H9 (cell line): Measurements from ENCODE around the gene MAP3K7. TPM values are rescaled to one million over a fixed set of nuclear protein-coding genes. Genes with fewer than 3 reads are reported as not detected.

Experiments
- DNase-seq: peaks from one replicate; pipeline ENCODE4 v3.0.0-alpha.2; 2017
- H2AFZ ChIP-seq: one replicate; pipeline ENCODE4 v1.6.1; 2013; ENCODE audit warnings: mild to moderate bottlenecking, low read length, control low read depth, moderate library complexity
- H2AK5ac ChIP-seq: 2 replicates; pipeline ENCODE4 v1.6.1; 2013; ENCODE audit warnings: low read length, control low read depth, mixed read lengths; ENCODE audit not compliant: insufficient read length
- H2BK120ac ChIP-seq: one replicate; pipeline ENCODE4 v1.6.1; 2013; ENCODE audit warnings: low read depth, mild to moderate bottlenecking, low read length, control low read depth, inconsistent platforms; ENCODE audit not compliant: poor library complexity, severe bottlenecking
- H2BK12ac ChIP-seq: 2 replicates; pipeline ENCODE4 v1.6.1; 2013; ENCODE audit warnings: low read length, control low read depth, mixed read lengths, low read depth; ENCODE audit not compliant: insufficient read length
- H2BK15ac ChIP-seq: 2 replicates; pipeline ENCODE4 v1.6.1; 2013; ENCODE audit warnings: low read depth, low read length, control low read depth
- H2BK20ac ChIP-seq: one replicate; pipeline ENCODE4 v1.6.1; 2013; ENCODE audit warnings: low read depth, mild to moderate bottlenecking, low read length, control low read depth, inconsistent platforms; ENCODE audit not compliant: poor library complexity, severe bottlenecking
- H2BK5ac ChIP-seq: 2 replicates; pipeline ENCODE4 v1.6.1; 2013; ENCODE audit warnings: low read length, control low read depth, mixed read lengths; ENCODE audit not compliant: insufficient read length
- H3K14ac ChIP-seq: 2 replicates; pipeline ENCODE4 v1.6.1; 2013; ENCODE audit warnings: low read length, control low read depth; ENCODE audit not compliant: insufficient read depth
- H3K18ac ChIP-seq: 2 replicates; pipeline ENCODE4 v1.6.1; 2013; ENCODE audit warnings: low read depth, mild to moderate bottlenecking, mixed read lengths, low read length, control low read depth; ENCODE audit not compliant: insufficient read length
- H3K23ac ChIP-seq: 2 replicates; pipeline ENCODE4 v1.6.1; 2013; ENCODE audit warnings: low read length, control low read depth, mixed read lengths, low read depth; ENCODE audit not compliant: insufficient read length
- H3K23me2 ChIP-seq: 2 replicates; pipeline ENCODE4 v1.6.1; 2013; ENCODE audit warnings: low read depth, mild to moderate bottlenecking, mixed read lengths, low read length, control low read depth; ENCODE audit not compliant: insufficient read length, poor library complexity, severe bottlenecking
- H3K27ac ChIP-seq: 2 replicates; pipeline ENCODE4 v1.5.1; 2013; ENCODE audit warnings: low read length, control low read depth, mixed read lengths, low read depth; ENCODE audit not compliant: insufficient read length
- H3K27me3 ChIP-seq: 2 replicates; pipeline ENCODE4 v1.6.1; 2013; ENCODE audit warnings: low read length, control low read depth, inconsistent platforms; ENCODE audit not compliant: insufficient read depth
- H3K4ac ChIP-seq: 2 replicates; pipeline ENCODE4 v1.6.1; 2013; ENCODE audit warnings: low read depth, mild to moderate bottlenecking, control low read depth, inconsistent platforms, low read length, moderate library complexity
- H3K4me1 ChIP-seq: 2 replicates; pipeline ENCODE4 v1.6.1; 2013; ENCODE audit warnings: low read length, control low read depth, inconsistent platforms; ENCODE audit not compliant: insufficient read depth
- H3K4me2 ChIP-seq: 2 replicates; pipeline ENCODE4 v1.6.1; 2013; ENCODE audit warnings: low read length, control low read depth, mixed read lengths; ENCODE audit not compliant: insufficient read length, insufficient read depth
- H3K56ac ChIP-seq: 2 replicates; pipeline ENCODE4 v1.6.1; 2013; ENCODE audit warnings: low read depth, mild to moderate bottlenecking, mixed read lengths, low read length, control low read depth; ENCODE audit not compliant: insufficient read length
- H3K79me1 ChIP-seq: 2 replicates; pipeline ENCODE4 v1.6.1; 2013; ENCODE audit warnings: low read depth, mild to moderate bottlenecking, moderate library complexity, low read length, control low read depth, inconsistent platforms; ENCODE audit not compliant: insufficient read depth, poor library complexity, severe bottlenecking
- H3K79me2 ChIP-seq: 2 replicates; pipeline ENCODE4 v1.6.1; 2013; ENCODE audit warnings: low read length, control low read depth, inconsistent platforms; ENCODE audit not compliant: insufficient read depth
- H3K9ac ChIP-seq: 2 replicates; pipeline ENCODE4 v1.6.1; 2013; ENCODE audit warnings: low read length, control low read depth, mixed read lengths; ENCODE audit not compliant: insufficient read length; ENCODE audit errors: extremely low read depth
- H3K9me3 ChIP-seq: one replicate; pipeline ENCODE4 v1.6.1; 2013; ENCODE audit warnings: low read depth, low read length, inconsistent platforms; ENCODE audit not compliant: control insufficient read depth
- H3T11ph ChIP-seq: one replicate; pipeline ENCODE4 v1.6.1; 2013; ENCODE audit warnings: mild to moderate bottlenecking, low read length, control low read depth, inconsistent platforms
- H4K20me1 ChIP-seq: one replicate; pipeline ENCODE4 v1.6.1; 2013; ENCODE audit not compliant: control insufficient read depth, insufficient read length, insufficient read depth
- H4K5ac ChIP-seq: 2 replicates; pipeline ENCODE4 v1.6.1; 2013; ENCODE audit warnings: low read depth, mild to moderate bottlenecking, mixed read lengths, low read length, control low read depth; ENCODE audit not compliant: insufficient read length
- H4K8ac ChIP-seq: replicated peaks from 2 replicates; pipeline ENCODE4 v1.6.1; 2013; ENCODE audit warnings: low read length, control low read depth, mixed read lengths, low read depth; ENCODE audit not compliant: insufficient read length
- H4K91ac ChIP-seq: 2 replicates; pipeline ENCODE4 v1.6.1; 2013; ENCODE audit warnings: low read depth, mild to moderate bottlenecking, moderate library complexity, mixed read lengths, low read length, control low read depth; ENCODE audit not compliant: insufficient read length
- H3K27ac Mint-ChIP-seq, 3 experiments: 2 replicates in 2 of 3; 3 replicates in 1 of 3; pipeline ENCODE4 v1.8.0; 2020 to 2021; ENCODE audit warnings: mixed read lengths in 3 of 3, mild to moderate bottlenecking in 1 of 3, moderate library complexity in 1 of 3
- H3K27me3 Mint-ChIP-seq: 2 replicates; pipeline ENCODE4 v1.8.0; 2021; ENCODE audit warnings: low read depth, mild to moderate bottlenecking, moderate library complexity, mixed read lengths
- H3K36me3 Mint-ChIP-seq, 3 experiments: 2 replicates in 2 of 3; 3 replicates in 1 of 3; pipeline ENCODE4 v1.8.0; 2020 to 2021; ENCODE audit warnings: low read depth in 3 of 3, mixed read lengths in 3 of 3; ENCODE audit not compliant: insufficient read depth in 1 of 3
- H3K4me1 Mint-ChIP-seq, 2 experiments: 2 replicates each; pipeline ENCODE4 v1.8.0; 2020; ENCODE audit warnings: mixed read lengths in 2 of 2
- H3K4me3 Mint-ChIP-seq, 2 experiments: 2 replicates in 1 of 2; 3 replicates in 1 of 2; pipeline ENCODE4 v1.8.0; 2020 to 2021; ENCODE audit warnings: mild to moderate bottlenecking in 2 of 2, mixed read lengths in 2 of 2, moderate library complexity in 1 of 2
- H3K9me3 Mint-ChIP-seq, 2 experiments: 2 replicates in 1 of 2; 3 replicates in 1 of 2; pipeline ENCODE4 v1.8.0; 2020; ENCODE audit warnings: mild to moderate bottlenecking in 2 of 2, mixed read lengths in 2 of 2, moderate library complexity in 1 of 2
- WGBS: extraction: QIAGEN DNeasy Blood & Tissue Kit; methylation state at CpG from one replicate; pipeline ENCODE4 v1.1.7; 2013; ENCODE audit warnings: missing lambda C conversion rate, low lambda C conversion rate, mixed read lengths; ENCODE audit not compliant: insufficient read length; ENCODE audit errors: extremely low coverage; 5-methylcytosine and 5-hydroxymethylcytosine counted together
- total RNA-seq: library from RNA; stranded (reverse); gene quantifications from 2 replicates; pipeline ENCODE4 v1.2.1, GENCODE V29; 2021
- TF ChIP-seq, protein P1 (sequence below): fragments of 200-600 bp; sonication (generic); conservative IDR thresholded peaks from 3 replicates; pipeline ENCODE4 v1.8.0; 2021; ENCODE audit warnings: antibody characterized with exemption, mild to moderate bottlenecking

Gene MAP3K7
- total RNA-seq, 1 experiment from 2014 or later: 31.3 TPM

DNA sequence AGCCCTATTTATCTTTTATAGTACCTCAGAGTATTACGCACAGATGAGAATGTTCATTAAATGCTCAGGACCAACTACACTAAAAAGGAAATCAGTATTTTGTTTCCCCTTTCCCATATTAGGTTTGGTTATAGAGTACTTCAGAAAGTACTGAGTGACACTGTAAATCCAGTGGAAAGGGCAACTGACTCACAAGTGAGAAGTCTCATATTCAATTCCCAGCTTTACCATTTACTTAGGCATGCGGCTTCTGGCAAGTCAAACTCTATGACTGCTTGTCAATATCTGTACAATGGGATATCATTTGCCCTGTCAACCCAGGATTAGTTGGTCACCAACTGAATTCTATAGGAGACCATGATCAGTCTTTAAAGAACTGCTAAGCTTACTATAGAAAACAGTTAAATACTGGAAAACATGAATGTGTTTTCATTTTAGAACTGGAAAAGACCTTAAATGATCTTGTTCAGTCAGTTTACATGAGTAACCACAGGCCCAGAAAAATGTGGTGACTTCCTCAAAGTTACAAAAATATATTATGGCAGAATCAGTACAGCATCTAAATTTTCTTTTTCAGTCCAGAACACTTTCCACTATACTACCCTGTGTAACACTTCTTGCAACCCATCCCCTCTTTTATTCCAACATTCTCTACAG is 3.6 kb downstream of the MAP3K7 start:
- Mint-ChIP-seq H3K36me3 (no peaks in the 10 kb centered on the region), H3K27me3 (peaks cover 5% of the 10 kb centered on the region), H3K4me1 (peaks cover 21% of the 10 kb centered on the region in 2 experiments), H3K27ac (peak overlapping the region in 1 of 3 experiments; percentile 84; a peak in 2 of 7 replicates), H3K4me3 (no peak overlapping the region), H3K9me3 (peaks cover 0 to 5% of the 10 kb centered on the region in 2 experiments; a peak in 3 of 5 replicates)
- no peak overlapping the region for H3K4me2 ChIP-seq
- no peak overlapping the region for H2AFZ ChIP-seq
- H2AK5ac ChIP-seq: no peak overlapping the region
- no peak overlapping the region for H4K91ac ChIP-seq
- no peak overlapping the region for H3K56ac ChIP-seq
- H3K27ac ChIP-seq: no peak overlapping the region
- peaks cover 4% of the 10 kb centered on the region for H3K23me2 ChIP-seq
- no peak overlapping the region for H2BK12ac ChIP-seq
- no peak overlapping the region for H2BK5ac ChIP-seq
- no peak for DNase-seq
- no peak overlapping the region for H3K18ac ChIP-seq
- H3K9me3 ChIP-seq: no peaks in the 10 kb centered on the region
- H3K27me3 ChIP-seq: no peaks in the 10 kb centered on the region
- H4K5ac ChIP-seq: no peak overlapping the region
- WGBS: no CpG with 5 or more reads among the region's 2 CpGs
- peaks cover 19% of the 10 kb centered on the region; the same call in 1 of the 2 replicates for H3K79me2 ChIP-seq
- H3K23ac ChIP-seq: no peak overlapping the region
- H2BK15ac ChIP-seq: no peak overlapping the region
- H3K14ac ChIP-seq: no peak overlapping the region
- no peak overlapping the region for H3T11ph ChIP-seq
- H4K8ac ChIP-seq: no peak overlapping the region
- no peak overlapping the region for H3K9ac ChIP-seq
- H3K4ac ChIP-seq: no peak overlapping the region
- H4K20me1 ChIP-seq: no peaks in the 10 kb centered on the region
- no peaks in the 10 kb centered on the region for H3K4me1 ChIP-seq
- TF ChIP-seq, protein P1, sequence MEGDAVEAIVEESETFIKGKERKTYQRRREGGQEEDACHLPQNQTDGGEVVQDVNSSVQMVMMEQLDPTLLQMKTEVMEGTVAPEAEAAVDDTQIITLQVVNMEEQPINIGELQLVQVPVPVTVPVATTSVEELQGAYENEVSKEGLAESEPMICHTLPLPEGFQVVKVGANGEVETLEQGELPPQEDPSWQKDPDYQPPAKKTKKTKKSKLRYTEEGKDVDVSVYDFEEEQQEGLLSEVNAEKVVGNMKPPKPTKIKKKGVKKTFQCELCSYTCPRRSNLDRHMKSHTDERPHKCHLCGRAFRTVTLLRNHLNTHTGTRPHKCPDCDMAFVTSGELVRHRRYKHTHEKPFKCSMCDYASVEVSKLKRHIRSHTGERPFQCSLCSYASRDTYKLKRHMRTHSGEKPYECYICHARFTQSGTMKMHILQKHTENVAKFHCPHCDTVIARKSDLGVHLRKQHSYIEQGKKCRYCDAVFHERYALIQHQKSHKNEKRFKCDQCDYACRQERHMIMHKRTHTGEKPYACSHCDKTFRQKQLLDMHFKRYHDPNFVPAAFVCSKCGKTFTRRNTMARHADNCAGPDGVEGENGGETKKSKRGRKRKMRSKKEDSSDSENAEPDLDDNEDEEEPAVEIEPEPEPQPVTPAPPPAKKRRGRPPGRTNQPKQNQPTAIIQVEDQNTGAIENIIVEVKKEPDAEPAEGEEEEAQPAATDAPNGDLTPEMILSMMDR: no peak
- H3K79me1 ChIP-seq: peaks cover 6% of the 10 kb centered on the region
- H2BK20ac ChIP-seq: no peak overlapping the region
- H2BK120ac ChIP-seq: no peak overlapping the region
